Activated CD8-positive, alpha-beta T cell treated with anti-CD3 and anti-CD28 coated beads, Interleukin-2, amount 10 ng/mL, durations not matched to agents 7 days and 5 days (primary cell): ENCODE measurements around the gene COMMD4. TPM values are rescaled to one million over a fixed set of nuclear protein-coding genes. Genes with fewer than 3 reads are reported as not detected.
"Not testable (repeated sequence)": the region's sequence is repeated elsewhere in the genome, so short reads cannot be mapped to it uniquely, and the experiment has no call there.

ENCODE experiments used
- ATAC-seq: fragments of 150-1000 bp; cut with Tn5 transposase; one replicate; pipeline ENCODE4 v1.10.0; 2021; ENCODE audit warnings: moderate library complexity
- CTCF ChIA-PET: fragments of 350-600 bp; sonication (Branson Sonifier 250); formaldehyde crosslinking; loops from one replicate; lab custom pipeline; 2021; ENCODE audit warnings: antibody characterized with exemption; lab: Charles Lee
- POLR2A ChIA-PET: fragments of 350-600 bp; sonication (Branson Sonifier 250); formaldehyde crosslinking; loops from one replicate; lab custom pipeline; 2021; ENCODE audit warnings: antibody characterized with exemption; lab: Charles Lee
- DNase-seq: peaks from one replicate; pipeline ENCODE4 v3.0.0-alpha.2; 2020
- H3K27ac Mint-ChIP-seq: one replicate; pipeline ENCODE4 v1.8.0; 2021; ENCODE audit warnings: mild to moderate bottlenecking, mixed read lengths
- H3K27me3 Mint-ChIP-seq: one replicate; pipeline ENCODE4 v1.8.0; 2021; ENCODE audit warnings: low read depth, mixed read lengths
- H3K36me3 Mint-ChIP-seq: one replicate; pipeline ENCODE4 v1.8.0; 2021; ENCODE audit warnings: low read depth, mixed read lengths
- H3K4me1 Mint-ChIP-seq: one replicate; pipeline ENCODE4 v1.8.0; 2021; ENCODE audit warnings: low read depth, mixed read lengths
- H3K4me3 Mint-ChIP-seq: one replicate; pipeline ENCODE4 v1.8.0; 2021; ENCODE audit warnings: mild to moderate bottlenecking, mixed read lengths
- H3K9me3 Mint-ChIP-seq: one replicate; pipeline ENCODE4 v1.8.0; 2022; ENCODE audit warnings: mixed read lengths; ENCODE audit not compliant: insufficient read depth
- total RNA-seq, 2 experiments: library from RNA; stranded (reverse); gene quantifications; one replicate each; pipeline ENCODE4 v1.2.3, GENCODE V29; 2021

The COMMD4 gene
- total RNA-seq, 2 experiments from 2014 or later: 101 to 103 TPM

- Mint-ChIP-seq H3K4me3 (no peak overlapping the region), H3K4me1 (peaks cover 11% of the 10 kb centered on the region), H3K27me3 (peaks cover 18% of the 10 kb centered on the region), H3K36me3 (no peaks in the 10 kb centered on the region), H3K27ac (no peak overlapping the region), H3K9me3 (no peaks in the 10 kb centered on the region)
- no peak for DNase-seq
- no peak for ATAC-seq
- ChIA-PET CTCF (no interaction called here), POLR2A (no interaction called here)
Measured at GRCh38 chr15:75313116-75313845, 22.6 kb upstream of the COMMD4 start.

DNA sequence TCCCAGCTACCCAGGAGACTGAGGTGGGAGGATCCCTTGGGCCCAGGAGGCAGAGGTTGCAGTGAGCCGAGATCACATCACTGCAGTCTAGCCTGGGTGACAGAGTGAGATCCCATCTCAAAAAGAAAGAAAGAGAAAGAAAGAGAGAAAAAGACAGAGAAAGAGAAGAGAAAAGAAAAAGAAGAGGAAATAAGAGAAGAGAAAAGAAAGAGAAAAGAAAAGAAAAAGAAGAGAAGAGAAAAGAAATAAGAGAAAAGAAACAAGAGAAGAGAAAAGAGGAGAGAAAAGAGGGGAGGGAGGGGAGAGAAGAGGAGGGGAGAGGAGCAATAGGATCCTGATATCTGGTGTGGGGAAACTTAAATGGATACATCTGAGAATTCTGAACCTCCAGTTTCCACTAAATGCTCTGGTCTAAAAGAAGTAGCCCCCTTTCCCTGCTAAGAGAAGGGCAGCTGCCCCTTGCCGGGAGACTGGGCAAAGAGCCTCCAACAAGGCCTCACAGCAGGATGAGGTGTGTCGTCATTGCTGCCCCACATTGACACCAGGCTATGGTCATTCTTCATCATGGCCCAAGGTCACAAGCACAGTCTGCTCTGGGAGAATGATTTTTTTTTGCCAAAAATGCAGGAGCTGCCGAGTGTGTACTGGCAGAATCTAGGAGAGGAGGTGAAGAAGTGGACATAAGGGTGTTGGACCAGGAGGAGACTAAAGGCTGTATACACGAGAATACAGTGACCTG lies 21.1 kb upstream of the COMMD4 start:
- DNase-seq (no peak), ATAC-seq (no peak)
- no peaks in the 10 kb centered on the region for H3K9me3 Mint-ChIP-seq
- ChIA-PET CTCF (no interaction called here), POLR2A (no interaction called here)
- H3K27me3 Mint-ChIP-seq: peaks cover 9% of the 10 kb centered on the region
- peaks cover 10% of the 10 kb centered on the region for H3K4me1 Mint-ChIP-seq
- no peak overlapping the region for H3K27ac Mint-ChIP-seq
- H3K4me3 Mint-ChIP-seq: no peak overlapping the region
- no peaks in the 10 kb centered on the region for H3K36me3 Mint-ChIP-seq

DNA sequence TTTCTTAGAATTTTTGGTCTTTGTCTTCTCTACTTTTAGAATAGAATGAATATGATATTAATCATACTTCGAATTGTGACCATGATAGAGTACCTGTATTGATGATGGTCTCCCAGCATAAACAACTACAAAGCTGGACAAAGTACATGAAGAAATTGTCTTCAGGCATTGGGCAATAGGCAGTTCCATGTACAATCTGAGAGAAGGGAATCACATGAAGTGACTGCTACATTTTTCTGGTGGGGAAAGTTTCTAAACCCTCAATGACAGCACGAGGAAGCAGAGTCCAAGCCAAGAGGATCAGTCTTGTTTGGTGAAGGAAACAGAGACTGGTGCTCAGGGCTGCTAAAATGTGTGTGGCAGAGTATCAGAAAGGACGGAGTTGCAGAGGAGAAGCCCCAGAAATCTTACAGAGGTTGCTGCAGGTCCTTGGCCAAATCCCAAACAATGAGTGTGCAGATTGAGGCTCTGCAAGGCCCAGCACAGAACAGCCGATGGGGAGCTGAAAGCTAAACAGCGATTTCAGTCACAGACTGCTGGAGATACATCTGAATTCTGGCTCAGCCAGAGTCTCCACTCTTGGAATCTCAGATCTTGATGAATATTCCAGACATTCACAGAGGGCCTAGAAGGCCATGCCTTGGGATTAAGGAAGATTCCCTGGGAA lies 16.5 kb upstream of the COMMD4 start:
- H3K4me1 Mint-ChIP-seq, DNase-seq: not testable (repeated sequence)

GRCh38 chr15:75321711-75322110 lies 14.2 kb upstream of the COMMD4 start:
- H3K36me3 Mint-ChIP-seq: no peaks in the 10 kb centered on the region

More for the DNA sequence above, 16.5 kb upstream of the COMMD4 start:
- H3K27ac Mint-ChIP-seq, CTCF ChIA-PET, H3K27me3 Mint-ChIP-seq, H3K9me3 Mint-ChIP-seq, POLR2A ChIA-PET, H3K36me3 Mint-ChIP-seq, ATAC-seq, H3K4me3 Mint-ChIP-seq: not testable (repeated sequence)

DNA sequence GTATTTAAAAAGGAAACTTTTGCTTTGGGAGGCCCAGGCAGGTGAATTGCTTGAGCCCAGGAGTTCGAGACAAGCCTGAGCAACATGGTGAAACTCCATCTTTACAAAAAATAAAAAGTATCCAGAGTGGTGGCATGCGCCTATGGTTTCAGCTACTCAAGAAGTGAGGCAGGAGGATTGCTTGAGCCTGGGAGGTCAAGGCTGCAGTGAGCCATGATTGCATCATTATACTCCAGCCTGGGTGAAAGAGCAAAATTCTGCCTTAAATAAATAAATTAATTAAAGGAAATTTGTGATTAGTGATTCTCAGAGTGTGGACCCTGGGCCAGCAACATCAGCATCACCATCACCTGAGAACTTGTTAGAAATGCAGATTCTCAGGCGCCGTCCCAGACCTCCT lies 9.9 kb upstream of the COMMD4 start:
- DNase-seq: no peak
- ATAC-seq: no peak
- Mint-ChIP-seq H3K4me1 (no peaks in the 10 kb centered on the region), H3K9me3 (no peaks in the 10 kb centered on the region), H3K27me3 (peaks cover 6% of the 10 kb centered on the region), H3K27ac (no peak overlapping the region), H3K36me3 (no peaks in the 10 kb centered on the region), H3K4me3 (no peak overlapping the region)
- POLR2A ChIA-PET: no interaction called here
- CTCF ChIA-PET: no interaction called here

More at GRCh38 chr15:75321711-75322110, 14.2 kb upstream of the COMMD4 start:
- ChIA-PET CTCF (no interaction called here), POLR2A (no interaction called here)
- Mint-ChIP-seq H3K9me3 (no peaks in the 10 kb centered on the region), H3K27me3 (peaks cover 9% of the 10 kb centered on the region), H3K27ac (no peak overlapping the region), H3K4me3 (no peak overlapping the region), H3K4me1 (no peaks in the 10 kb centered on the region)
- DNase-seq (no peak), ATAC-seq (no peak)

GRCh38 chr15:75327005-75327404 lies 8.9 kb upstream of the COMMD4 start:
- DNase-seq: no peak
- no peak for ATAC-seq
- Mint-ChIP-seq H3K4me1 (no peaks in the 10 kb centered on the region), H3K36me3 (no peaks in the 10 kb centered on the region), H3K4me3 (no peak overlapping the region), H3K9me3 (no peaks in the 10 kb centered on the region), H3K27ac (no peak overlapping the region), H3K27me3 (peaks cover 3% of the 10 kb centered on the region)
- POLR2A ChIA-PET: no interaction called here
- CTCF ChIA-PET: no interaction called here

- no peak for DNase-seq
- Mint-ChIP-seq H3K27ac (no peak overlapping the region), H3K9me3 (no peaks in the 10 kb centered on the region), H3K4me1 (no peaks in the 10 kb centered on the region), H3K36me3 (no peaks in the 10 kb centered on the region), H3K27me3 (peaks cover 4% of the 10 kb centered on the region), H3K4me3 (no peak overlapping the region)
- ATAC-seq: no peak
- CTCF ChIA-PET: no interaction called here
- POLR2A ChIA-PET: interaction anchor here (0.6 kb wide), 1 partner anchor 240 kb away, joined by 3 read pairs; no protein-coding TSS in a partner anchor
Measured at GRCh38 chr15:75327491-75327890, 8.4 kb upstream of the COMMD4 start.

DNA sequence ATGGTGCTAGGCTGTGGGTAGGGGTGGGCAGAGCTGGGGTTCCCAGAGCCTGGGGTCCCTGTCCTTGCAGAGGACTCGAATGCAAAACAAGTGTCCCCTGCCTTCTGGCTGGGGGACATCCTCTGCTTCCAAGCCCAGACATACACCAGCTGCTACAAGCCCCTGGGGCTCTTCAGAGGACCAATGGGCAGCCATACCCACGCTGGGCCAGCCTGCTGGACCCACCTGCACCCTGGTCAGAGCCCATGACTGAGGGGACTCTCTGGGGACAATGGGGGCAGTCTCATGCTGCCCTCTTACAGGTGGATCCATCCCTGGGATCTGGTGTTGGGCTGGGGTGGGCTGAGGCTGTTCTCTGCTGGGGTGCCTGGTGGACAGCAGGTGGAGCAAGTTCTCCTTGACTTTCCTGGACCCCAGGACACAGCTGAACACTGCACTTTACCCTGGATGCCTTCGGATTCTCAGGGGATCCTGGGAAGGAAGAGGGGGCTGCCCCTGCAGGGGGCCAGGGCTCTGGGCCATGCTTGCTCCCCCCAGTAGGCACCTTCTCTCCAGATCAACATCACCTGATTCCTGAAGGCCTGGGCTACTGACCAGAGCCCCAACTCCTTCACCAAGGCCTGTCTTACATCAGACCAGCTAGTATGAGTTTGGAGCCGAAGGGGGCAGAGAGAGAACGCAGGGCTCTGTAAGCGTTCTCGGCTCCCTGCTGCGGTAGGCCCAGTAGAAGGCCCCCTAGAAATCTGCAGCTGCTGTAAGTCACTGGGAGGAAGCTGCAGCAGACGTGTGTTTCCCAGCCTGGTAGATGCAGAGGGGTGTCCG lies 7.2 kb upstream of the COMMD4 start:
- POLR2A ChIA-PET: interaction anchor here (0.6 kb wide), 1 partner anchor 312 kb away, joined by 3 read pairs; no protein-coding TSS in a partner anchor
- Mint-ChIP-seq H3K4me1 (no peaks in the 10 kb centered on the region), H3K36me3 (no peaks in the 10 kb centered on the region), H3K4me3 (no peak overlapping the region), H3K27ac (no peak overlapping the region), H3K27me3 (peaks cover 3% of the 10 kb centered on the region), H3K9me3 (no peaks in the 10 kb centered on the region)
- CTCF ChIA-PET: no interaction called here
- ATAC-seq (no peak), DNase-seq (no peak)

GRCh38 chr15:75329571-75329970 lies 6.3 kb upstream of the COMMD4 start:
- CTCF ChIA-PET: no interaction called here
- POLR2A ChIA-PET: no interaction called here
- H3K36me3 Mint-ChIP-seq: no peaks in the 10 kb centered on the region
- DNase-seq (no peak), ATAC-seq (no peak)
- no peak overlapping the region for H3K27ac Mint-ChIP-seq
- no peak overlapping the region for H3K4me3 Mint-ChIP-seq
- no peaks in the 10 kb centered on the region for H3K9me3 Mint-ChIP-seq
- peaks cover 3% of the 10 kb centered on the region for H3K27me3 Mint-ChIP-seq
- no peaks in the 10 kb centered on the region for H3K4me1 Mint-ChIP-seq

GRCh38 chr15:75332093-75332492 lies 3.8 kb upstream of the COMMD4 start:
- peaks cover 16% of the 10 kb centered on the region for H3K4me1 Mint-ChIP-seq
- H3K27ac Mint-ChIP-seq, ATAC-seq, POLR2A ChIA-PET, H3K36me3 Mint-ChIP-seq, H3K4me3 Mint-ChIP-seq, H3K27me3 Mint-ChIP-seq, CTCF ChIA-PET, DNase-seq, H3K9me3 Mint-ChIP-seq: not testable (repeated sequence)

- H3K36me3 Mint-ChIP-seq, H3K27ac Mint-ChIP-seq, H3K9me3 Mint-ChIP-seq, H3K4me3 Mint-ChIP-seq, DNase-seq, H3K27me3 Mint-ChIP-seq, ATAC-seq: not testable (repeated sequence)
- CTCF ChIA-PET: interaction anchor here (1.6 kb wide), 1 partner anchor 34 kb away, joined by 4 read pairs; the partner anchor contains the start of gene MAN2C1
- POLR2A ChIA-PET: interaction anchor here (3.5 kb wide), 1 partner anchor 34 kb away, joined by 12 read pairs; the partner anchor contains the start of gene MAN2C1
- peaks cover 16% of the 10 kb centered on the region for H3K4me1 Mint-ChIP-seq
Measured at GRCh38 chr15:75333654-75334419, 2.0 kb upstream of the COMMD4 start.
